ENCODE results near the gene BBS1.

- no peak for TF ChIP-seq EZH2 (IDR thresholded peaks at IDR 0.05; ENCODE audit: borderline replicate concordance, low read depth, low read length, severe bottlenecking)
- peak; percentile 72 to 94 for TF ChIP-seq CTCF (IDR thresholded peaks at IDR 0.05; ENCODE audit: extremely low read depth in 1 of 2, insufficient read depth in 1 of 2, low read depth in 1 of 2, low read length in 2 of 2)
- no peak for TF ChIP-seq FOS (IDR thresholded peaks at IDR 0.05; ENCODE audit: borderline replicate concordance, insufficient read depth, low read length)
- no peak for TF ChIP-seq JUN (IDR thresholded peaks at IDR 0.05; ENCODE audit: borderline replicate concordance, insufficient read depth, insufficient read length, low read depth)
- peak; percentile 78 for TF ChIP-seq POLR2A (IDR thresholded peaks at IDR 0.05; ENCODE audit: low read depth, low read length)
- TF ChIP-seq MAX (IDR thresholded peaks at IDR 0.05; ENCODE audit: insufficient read depth, insufficient read length) = no peak
Measured at GRCh38 chr11:66543263-66544107, 33.0 kb downstream of the BBS1 start.

Measured in endothelial cell of umbilical vein (primary cell).